Hematopoietic multipotent progenitor cell treated with erythropoietin and hydrocortisone succinate and interleukin-3 and kit ligand, for 8 days (in vitro differentiated cells): Measurements from ENCODE around the gene TTYH3.
"Not testable (repeated sequence)": the region's sequence is repeated elsewhere in the genome, so short reads cannot be mapped to it uniquely, and the experiment has no call there.

Experiments used
- DNase-seq: peaks from one replicate; pipeline ENCODE4 v3.0.0-alpha.2; 2015

TTYH3 gene

DNA sequence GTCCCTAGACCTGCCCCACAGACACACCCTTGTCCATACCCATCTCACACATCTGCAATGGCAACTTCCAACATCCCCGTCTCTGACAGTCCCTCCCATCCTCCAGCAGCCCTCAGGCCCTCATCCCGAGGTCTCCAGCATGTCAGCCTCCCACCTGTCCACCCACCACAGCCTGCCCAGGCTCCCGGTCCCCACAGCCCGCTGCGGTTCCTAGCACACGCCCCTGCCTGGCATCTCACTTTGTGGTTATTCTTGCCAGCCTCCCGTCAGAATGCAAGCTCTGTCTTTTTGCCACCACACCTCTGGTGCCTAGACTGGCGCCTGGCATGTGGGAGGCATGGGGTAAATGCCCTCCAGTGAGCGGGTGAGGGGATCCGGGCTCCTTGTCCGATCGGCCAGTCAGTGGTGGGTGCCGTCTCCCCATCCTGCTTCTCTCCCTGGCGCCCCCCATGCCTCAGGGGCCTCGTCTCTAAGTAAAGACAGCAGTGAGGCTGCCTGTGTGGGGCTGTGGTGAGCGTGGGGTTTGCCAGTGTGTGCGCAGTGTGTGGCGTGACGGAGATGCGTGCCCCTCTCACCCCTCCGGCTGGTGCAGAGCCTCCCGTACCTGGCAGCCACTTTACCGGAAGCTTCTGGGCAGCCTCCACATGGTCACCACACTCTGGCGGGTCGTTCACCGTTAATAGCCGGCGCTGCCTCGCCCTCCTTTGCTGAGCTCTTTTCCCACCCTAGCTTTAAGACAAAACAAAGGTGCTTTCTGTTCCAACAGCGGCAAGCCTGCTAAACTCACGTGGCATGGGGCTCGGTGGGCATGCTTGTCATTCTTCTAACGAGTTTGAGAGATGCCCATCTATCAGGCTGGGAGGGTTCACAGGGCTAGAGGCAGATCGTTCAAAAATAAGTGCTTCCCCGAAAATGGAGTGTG lies 28.5 kb upstream of the TTYH3 start:
- no peak for DNase-seq

- DNase-seq = no peak
Observed at GRCh38 chr7:2604608-2605174, 27.1 kb upstream of the TTYH3 start.

- DNase-seq = no peak
Observed at GRCh38 chr7:2605608-2606538, 25.9 kb upstream of the TTYH3 start.

GRCh38 chr7:2606539-2606936 lies 25.2 kb upstream of the TTYH3 start:
- no peak for DNase-seq

- DNase-seq = no peak
Observed at GRCh38 chr7:2607122-2607922, 24.5 kb upstream of the TTYH3 start.

- no peak for DNase-seq
Observed at GRCh38 chr7:2607923-2608904, 23.6 kb upstream of the TTYH3 start.

- DNase-seq = peak; percentile 52
Observed at GRCh38 chr7:2608921-2609411, 22.8 kb upstream of the TTYH3 start.

DNA sequence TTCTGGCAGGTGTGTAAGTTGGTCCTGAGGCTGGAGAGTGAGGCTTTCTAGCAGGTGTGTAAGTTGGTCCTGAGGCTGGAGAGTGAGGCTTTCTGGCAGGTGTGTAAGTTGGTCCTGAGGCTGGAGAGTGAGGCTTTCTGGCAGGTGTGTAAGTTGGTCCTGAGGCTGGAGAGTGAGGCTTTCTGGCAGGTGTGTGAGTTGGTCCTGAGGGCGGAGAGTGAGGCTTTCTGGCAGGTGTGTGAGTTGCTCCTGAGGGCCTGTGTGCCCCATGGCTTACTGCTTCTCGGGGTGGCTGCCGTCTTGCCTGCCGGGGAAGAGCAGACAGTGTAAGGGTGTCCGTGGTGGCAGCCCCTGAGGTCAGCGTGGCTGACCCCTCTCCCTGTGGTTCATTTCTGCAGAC lies 22.1 kb upstream of the TTYH3 start:
- DNase-seq = not testable (repeated sequence)

- no peak for DNase-seq
Observed at GRCh38 chr7:2610466-2610865, 21.3 kb upstream of the TTYH3 start.

GRCh38 chr7:2610898-2611297 lies 20.9 kb upstream of the TTYH3 start:
- no peak for DNase-seq

DNA sequence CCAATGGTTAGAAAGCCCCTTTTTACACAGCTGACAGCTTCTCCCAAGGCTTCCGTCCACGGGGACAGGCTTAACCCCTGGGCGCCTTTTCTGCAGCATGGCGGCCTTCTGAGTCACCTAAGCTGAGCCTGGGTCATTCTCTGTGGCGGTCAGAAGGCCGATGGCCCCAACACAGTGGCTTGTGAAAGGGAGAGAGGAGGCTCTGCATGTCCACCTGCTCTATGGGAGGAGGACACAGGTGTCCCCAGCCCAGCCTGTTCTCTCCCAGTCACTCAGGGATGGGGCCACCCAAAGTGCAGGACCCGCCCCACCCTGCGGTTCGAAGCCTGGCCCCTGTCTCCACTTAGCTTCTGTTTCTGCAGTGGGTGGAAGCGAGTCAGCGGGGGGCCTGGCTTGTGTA lies 20.4 kb upstream of the TTYH3 start:
- no peak for DNase-seq

DNA sequence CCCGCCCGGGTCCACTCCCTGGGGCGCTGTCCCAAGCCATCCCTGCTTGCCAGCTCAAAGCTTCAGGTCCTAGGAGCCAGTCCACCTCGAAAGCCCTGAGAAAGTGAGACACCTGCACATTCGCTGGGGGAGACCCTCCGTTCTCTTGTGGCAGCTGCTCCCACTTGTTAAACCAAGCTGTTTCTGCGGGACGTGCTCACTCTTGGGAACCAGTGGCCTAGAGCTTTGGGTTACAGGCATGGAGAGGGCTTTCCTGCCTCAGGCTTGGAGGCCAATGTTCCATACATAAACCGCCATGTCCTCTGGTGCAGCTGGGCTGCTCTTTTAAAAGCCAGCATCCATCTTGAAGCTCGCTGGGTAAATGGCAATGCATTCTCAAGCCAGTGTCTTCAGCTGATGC lies 19.9 kb upstream of the TTYH3 start:
- no peak for DNase-seq

GRCh38 chr7:2612445-2613097 lies 19.2 kb upstream of the TTYH3 start:
- DNase-seq = no peak

GRCh38 chr7:2613098-2613930 lies 18.5 kb upstream of the TTYH3 start:
- no peak for DNase-seq

- no peak for DNase-seq
Observed at GRCh38 chr7:2613931-2614600, 17.7 kb upstream of the TTYH3 start.

GRCh38 chr7:2614631-2615330 lies 17.0 kb upstream of the TTYH3 start:
- no peak for DNase-seq

- no peak for DNase-seq
Observed at GRCh38 chr7:2616387-2617324, 15.1 kb upstream of the TTYH3 start.
